ENCODE results near the gene SRP54. TPM values are rescaled to one million over a fixed set of nuclear protein-coding genes. Genes with fewer than 3 reads are reported as not detected.
A peak's percentile ranks its signal among the peaks of the same experiment; 100 is the strongest.

The SRP54 gene
- total and polyA plus RNA-seq, 2 of the 13 experiments (the other 11 are each of a cell fraction or from before 2014, with no cell fraction given) = 42.2 to 207 TPM

GRCh38 chr14:34966413-34966812 lies 16.4 kb upstream of the SRP54 start:
- H3K4me1 ChIP-seq (ENCODE audit: insufficient read depth, low read length) = no peaks in the 10 kb centered on the region
- H3K36me3 ChIP-seq (replicated peaks in 1 of 2; ENCODE audit: control insufficient read depth in 1 of 2, insufficient read depth in 2 of 2, low read length in 2 of 2) = peaks cover 27 to 66% of the 10 kb centered on the region in 2 experiments
- no peak overlapping the region for H3K4me2 ChIP-seq (ENCODE audit: low read depth, low read length)
- no peaks in the 10 kb centered on the region for H4K20me1 ChIP-seq (ENCODE audit: insufficient read depth, low read length)
- H3K27ac ChIP-seq (ENCODE audit: extremely low read length, insufficient read depth, low read length) = no peak overlapping the region
- H3K27me3 ChIP-seq (ENCODE audit: control insufficient read depth in 1 of 2, insufficient read depth in 2 of 2, low read length in 2 of 2) = no peaks in the 10 kb centered on the region
- ATAC-seq (peak; percentile 44; the same call in 2 of the 3 replicates), FAIRE-seq (no peak), DNase-seq (ENCODE audit: low spot score) (no peak)
- ChIA-PET POLR2A (no interaction called here), CTCF (ENCODE audit: low intra/inter-chr PET ratio, low total read pairs) (no interaction called here)
- H3K4me3 ChIP-seq (replicated peaks in 1 of 3; ENCODE audit: insufficient read depth in 1 of 3, low read depth in 2 of 3, low read length in 3 of 3) = no peak overlapping the region
- 95% methylated on average over 3 of the region's 3 CpGs for WGBS (ENCODE audit: low lambda C conversion rate)
- in situ Hi-C loops (cut with HindIII; ENCODE audit: extremely low pct_ligation_motif_present, low pct_unique_long_range_greater_than_20kb) (no loop called here), intact Hi-C loops (cut with micrococcal nuclease; ENCODE audit: unreplicated experiment) (no loop called here)
- no peak for TF ChIP-seq MYNN (CRISPR knock-in tag; IDR thresholded peaks at IDR 0.05; ENCODE audit: low read depth)
- TF ChIP-seq ZNF709 (CRISPR knock-in tag; IDR thresholded peaks at IDR 0.05) = peak; percentile 35; the same call in 1 of the 2 replicates
- H3K79me2 ChIP-seq (ENCODE audit: insufficient read depth, low read length) = peaks cover 15% of the 10 kb centered on the region
- H3K9ac ChIP-seq (ENCODE audit: insufficient read depth, low read depth, low read length) = no peak overlapping the region
- H3K9me3 ChIP-seq (ENCODE audit: low read length) = no peaks in the 10 kb centered on the region
- H2AFZ ChIP-seq (ENCODE audit: low read length) = no peak overlapping the region
- no TSS peak for BruUV-seq (replicated peaks)

GRCh38 chr14:34970665-34971064 lies 12.1 kb upstream of the SRP54 start:
- Histone ChIP-seq H3K9ac (ENCODE audit: insufficient read depth, low read depth, low read length) (no peak overlapping the region), H3K27ac (ENCODE audit: extremely low read length, insufficient read depth, low read length) (no peak overlapping the region), H3K4me3 (replicated peaks in 1 of 3; ENCODE audit: insufficient read depth in 1 of 3, low read depth in 2 of 3, low read length in 3 of 3) (no peak overlapping the region), H3K36me3 (replicated peaks in 1 of 2; ENCODE audit: control insufficient read depth in 1 of 2, insufficient read depth in 2 of 2, low read length in 2 of 2) (peaks cover 17 to 57% of the 10 kb centered on the region in 2 experiments), H3K4me1 (ENCODE audit: insufficient read depth, low read length) (no peaks in the 10 kb centered on the region), H3K27me3 (ENCODE audit: control insufficient read depth in 1 of 2, insufficient read depth in 2 of 2, low read length in 2 of 2) (no peaks in the 10 kb centered on the region), H3K79me2 (ENCODE audit: insufficient read depth, low read length) (peaks cover 54% of the 10 kb centered on the region), H4K20me1 (ENCODE audit: insufficient read depth, low read length) (peaks cover 7% of the 10 kb centered on the region; the same call in 1 of the 2 replicates), H3K4me2 (ENCODE audit: low read depth, low read length) (no peak overlapping the region), H3K9me3 (ENCODE audit: low read length) (no peaks in the 10 kb centered on the region), H2AFZ (ENCODE audit: low read length) (no peak overlapping the region)
- no peak for FAIRE-seq
- no TSS peak for BruUV-seq (replicated peaks)
- ChIA-PET CTCF (ENCODE audit: low intra/inter-chr PET ratio, low total read pairs) (no interaction called here), POLR2A (interaction anchor here (0.7 to 3.2 kb wide), 2 partner anchors 9 to 11 kb away, joined by 3 to 30 read pairs; partner anchors contain the start of gene SRP54)
- intact Hi-C loops (cut with micrococcal nuclease; ENCODE audit: unreplicated experiment) = no loop called here
- no peak for ATAC-seq
- peak; percentile 96 for TF ChIP-seq ZNF121 (CRISPR knock-in tag; IDR thresholded peaks at IDR 0.05)
- TF ChIP-seq MAFF (IDR thresholded peaks at IDR 0.05; ENCODE audit: low read depth, low read length) = no peak
- 0 out of 2 replicates have a peak, but pooled peaks have one; percentile 33 for TF ChIP-seq ZMYM3 (CRISPR knock-in tag; IDR thresholded peaks at IDR 0.05)
- peak; percentile 47; the same call in 1 of the 2 replicates for TF ChIP-seq ZNF615 (CRISPR knock-in tag; IDR thresholded peaks at IDR 0.05; ENCODE audit: borderline replicate concordance)
- no peak for DNase-seq (ENCODE audit: low spot score)
- WGBS (ENCODE audit: low lambda C conversion rate) = 95% methylated on average over 1 of the region's 1 CpG
- in situ Hi-C loops (cut with HindIII; ENCODE audit: extremely low pct_ligation_motif_present, low pct_unique_long_range_greater_than_20kb) = no loop called here
